T-helper 1 cell treated with Interleukin-12 subunit alpha and Interleukin-12 subunit beta and Interleukin-4 antibody, amounts not matched to agents 30 μg/mL and 1 μg/mL, for 36 hours (primary cell): ENCODE results near the gene SLC12A3.

Experiments used
- H3K27ac Mint-ChIP-seq: one replicate; pipeline ENCODE4 v1.8.0; 2021; ENCODE audit warnings: mild to moderate bottlenecking, mixed read lengths
- H3K27me3 Mint-ChIP-seq: one replicate; pipeline ENCODE4 v1.8.0; 2021; ENCODE audit warnings: low read depth, mixed read lengths
- H3K36me3 Mint-ChIP-seq: one replicate; pipeline ENCODE4 v1.8.0; 2021; ENCODE audit warnings: low read depth, mixed read lengths
- H3K4me1 Mint-ChIP-seq: one replicate; pipeline ENCODE4 v1.8.0; 2021; ENCODE audit warnings: low read depth, mixed read lengths
- H3K4me3 Mint-ChIP-seq: one replicate; pipeline ENCODE4 v1.8.0; 2021; ENCODE audit warnings: mild to moderate bottlenecking, moderate library complexity, mixed read lengths
- H3K9me3 Mint-ChIP-seq: one replicate; pipeline ENCODE4 v1.8.0; 2021; ENCODE audit warnings: mixed read lengths

The SLC12A3 gene

DNA sequence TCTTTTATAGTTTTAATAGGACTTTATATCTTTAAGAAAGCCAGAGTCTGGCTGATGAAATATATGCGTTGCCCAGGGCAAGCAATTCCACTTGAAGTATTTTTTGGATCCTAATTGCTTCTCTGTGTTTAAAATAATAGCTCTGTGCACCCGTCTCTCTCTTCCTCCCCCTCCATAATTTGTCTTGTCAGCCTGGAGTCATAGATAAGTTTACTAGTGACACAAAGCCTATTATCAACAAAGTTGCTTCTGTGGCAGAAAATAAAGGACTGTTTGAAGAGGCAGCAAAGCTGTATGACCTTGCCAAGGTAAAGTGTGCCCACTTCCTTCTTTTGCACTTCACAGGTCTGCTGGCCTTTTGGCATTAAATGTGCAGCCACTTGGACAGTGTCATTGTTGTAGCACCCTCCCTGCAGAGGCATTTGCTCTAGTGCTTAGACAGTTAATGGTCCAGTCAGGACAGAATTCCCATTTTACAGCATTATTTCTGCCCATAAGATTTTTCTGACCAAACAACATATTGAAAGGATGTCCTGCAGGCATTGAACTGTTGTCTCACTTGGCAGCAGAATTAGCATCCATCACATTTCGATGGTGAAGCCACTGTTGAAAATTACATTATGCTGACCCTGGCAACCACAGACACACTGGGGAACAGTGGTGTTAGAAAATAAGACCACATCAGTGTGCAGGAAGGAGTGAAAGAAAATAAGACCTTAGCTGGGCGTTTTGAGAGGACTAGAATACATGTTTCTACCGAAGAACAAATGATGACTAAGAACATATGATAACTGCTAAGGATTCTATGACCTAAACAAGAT is 28.4 kb upstream of the SLC12A3 start:
- Mint-ChIP-seq H3K27ac (no peak overlapping the region), H3K4me1 (no peaks in the 10 kb centered on the region), H3K36me3 (peaks cover 43% of the 10 kb centered on the region), H3K9me3 (no peaks in the 10 kb centered on the region), H3K27me3 (no peaks in the 10 kb centered on the region), H3K4me3 (no peak overlapping the region)

DNA sequence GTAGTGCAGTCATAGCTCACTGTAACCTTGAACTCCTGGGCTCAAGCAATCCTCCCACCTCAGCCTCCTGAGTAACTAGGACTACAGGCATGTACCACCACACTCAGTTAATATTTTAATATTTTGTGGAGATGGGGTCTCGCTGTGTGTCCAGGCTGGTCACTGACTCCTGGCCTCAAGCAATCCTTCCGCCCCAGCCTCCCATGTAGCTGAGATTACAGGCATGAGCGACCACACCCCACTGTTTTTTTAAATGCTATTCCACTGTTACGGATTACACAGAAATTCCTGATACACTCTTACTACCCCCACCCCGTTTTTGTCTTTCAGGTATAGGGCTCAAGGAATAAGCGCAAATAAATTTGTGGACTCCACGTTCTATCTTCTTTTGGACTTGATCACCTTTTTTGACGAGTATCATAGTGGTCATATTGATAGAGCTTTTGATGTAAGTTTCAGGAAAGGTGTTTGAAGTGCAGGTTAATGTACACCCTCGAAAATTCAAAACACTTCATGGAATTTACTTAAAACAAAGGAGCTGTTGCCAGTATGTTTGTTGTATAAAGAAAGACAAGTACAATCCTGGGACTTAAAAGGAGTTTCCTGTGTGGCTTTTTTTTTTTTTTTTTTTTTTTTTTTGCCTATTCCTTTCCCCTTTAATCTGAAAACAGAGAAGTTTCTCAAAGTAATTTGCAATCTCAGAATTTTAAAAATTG is 26.2 kb upstream of the SLC12A3 start:
- Mint-ChIP-seq H3K27me3 (no peaks in the 10 kb centered on the region), H3K36me3 (peaks cover 36% of the 10 kb centered on the region), H3K4me1 (no peaks in the 10 kb centered on the region), H3K9me3 (no peaks in the 10 kb centered on the region), H3K4me3 (no peak overlapping the region), H3K27ac (no peak overlapping the region)

DNA sequence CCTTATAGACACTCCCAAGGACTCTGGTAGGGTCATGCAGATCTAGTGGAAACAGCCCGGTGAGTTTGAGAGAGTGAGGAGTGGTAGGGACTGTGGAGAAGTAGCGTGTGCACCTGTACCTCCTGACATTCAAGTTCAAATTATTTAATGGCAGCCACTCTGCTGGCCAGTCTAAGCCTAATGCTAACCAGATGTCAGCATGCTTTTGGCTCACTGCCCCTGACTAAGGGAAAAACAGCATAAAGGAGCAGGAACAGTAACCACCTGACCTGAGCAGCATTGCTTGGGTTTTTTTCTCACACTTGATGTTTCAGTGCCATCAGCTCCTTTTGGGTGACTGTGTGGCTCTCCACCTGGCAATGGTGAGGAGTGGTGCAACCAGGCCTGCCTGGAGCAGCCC is 23.8 kb upstream of the SLC12A3 start:
- H3K4me3 Mint-ChIP-seq: no peak overlapping the region
- peaks cover 30% of the 10 kb centered on the region for H3K36me3 Mint-ChIP-seq
- no peaks in the 10 kb centered on the region for H3K4me1 Mint-ChIP-seq
- H3K9me3 Mint-ChIP-seq: no peaks in the 10 kb centered on the region
- no peak overlapping the region for H3K27ac Mint-ChIP-seq
- H3K27me3 Mint-ChIP-seq: no peaks in the 10 kb centered on the region

DNA sequence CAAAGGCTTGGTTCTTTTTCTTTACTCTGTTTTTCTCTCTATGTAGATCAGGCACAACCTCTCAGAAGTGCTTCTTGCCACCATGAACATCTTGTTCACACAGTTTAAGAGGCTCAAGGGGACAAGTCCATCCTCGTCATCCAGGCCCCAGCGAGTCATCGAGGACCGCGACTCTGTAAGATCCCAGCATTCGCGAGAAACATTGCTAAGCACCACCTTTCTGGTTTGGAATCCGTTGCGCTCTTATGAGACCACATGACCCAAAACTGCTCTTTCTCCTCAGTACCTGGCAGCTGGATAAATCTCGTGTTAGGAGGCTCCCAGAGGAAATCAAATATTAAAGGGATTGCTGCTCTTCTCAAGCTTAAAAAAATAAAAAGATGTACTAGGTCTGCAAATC is 23.3 kb upstream of the SLC12A3 start:
- Mint-ChIP-seq H3K4me1 (no peaks in the 10 kb centered on the region), H3K4me3 (no peak overlapping the region), H3K9me3 (no peaks in the 10 kb centered on the region), H3K27me3 (no peaks in the 10 kb centered on the region), H3K27ac (no peak overlapping the region), H3K36me3 (peaks cover 30% of the 10 kb centered on the region)

DNA sequence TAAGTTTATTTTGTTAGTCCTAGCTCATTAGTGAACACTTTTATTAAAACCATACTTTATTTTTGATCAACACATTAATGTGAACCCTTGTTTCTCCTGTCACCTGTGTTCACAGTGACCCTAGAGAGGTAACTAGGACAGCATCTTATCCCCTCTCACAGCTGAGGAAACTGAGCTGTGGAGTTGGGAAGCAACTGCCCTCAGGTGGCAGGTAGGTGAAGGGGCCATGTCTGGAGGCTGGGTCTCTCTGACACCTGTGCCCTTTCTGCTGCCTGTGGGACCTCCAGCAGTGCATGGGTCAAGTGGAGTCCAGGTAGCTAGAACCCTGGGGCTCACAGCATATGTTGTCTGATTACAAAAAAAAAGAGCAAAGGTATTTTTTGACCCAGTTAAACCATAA is 22.9 kb upstream of the SLC12A3 start:
- no peak overlapping the region for H3K4me3 Mint-ChIP-seq
- no peaks in the 10 kb centered on the region for H3K9me3 Mint-ChIP-seq
- no peaks in the 10 kb centered on the region for H3K27me3 Mint-ChIP-seq
- H3K4me1 Mint-ChIP-seq: no peaks in the 10 kb centered on the region
- peaks cover 32% of the 10 kb centered on the region for H3K36me3 Mint-ChIP-seq
- H3K27ac Mint-ChIP-seq: no peak overlapping the region

DNA sequence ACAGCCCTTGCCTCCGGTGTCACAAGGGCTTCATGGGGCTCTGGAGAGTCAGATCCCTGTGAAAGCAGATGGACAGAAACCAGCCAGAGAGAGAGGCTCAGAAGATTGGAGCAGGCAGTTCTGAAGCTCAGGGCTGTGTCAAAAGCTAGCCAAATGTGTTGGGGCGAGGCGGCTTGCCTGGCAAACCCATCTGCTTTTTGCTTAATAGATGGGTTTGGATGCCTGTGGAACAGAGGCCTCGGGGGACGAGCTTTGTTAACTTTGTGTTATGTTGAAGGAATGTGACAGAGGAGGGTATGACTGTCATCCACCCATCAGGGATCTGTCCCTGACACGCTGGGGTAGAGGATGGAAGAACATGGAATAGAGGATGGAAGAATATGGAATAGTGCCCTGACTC is 21.0 kb upstream of the SLC12A3 start:
- peak overlapping the region; percentile 22 for H3K27ac Mint-ChIP-seq

DNA sequence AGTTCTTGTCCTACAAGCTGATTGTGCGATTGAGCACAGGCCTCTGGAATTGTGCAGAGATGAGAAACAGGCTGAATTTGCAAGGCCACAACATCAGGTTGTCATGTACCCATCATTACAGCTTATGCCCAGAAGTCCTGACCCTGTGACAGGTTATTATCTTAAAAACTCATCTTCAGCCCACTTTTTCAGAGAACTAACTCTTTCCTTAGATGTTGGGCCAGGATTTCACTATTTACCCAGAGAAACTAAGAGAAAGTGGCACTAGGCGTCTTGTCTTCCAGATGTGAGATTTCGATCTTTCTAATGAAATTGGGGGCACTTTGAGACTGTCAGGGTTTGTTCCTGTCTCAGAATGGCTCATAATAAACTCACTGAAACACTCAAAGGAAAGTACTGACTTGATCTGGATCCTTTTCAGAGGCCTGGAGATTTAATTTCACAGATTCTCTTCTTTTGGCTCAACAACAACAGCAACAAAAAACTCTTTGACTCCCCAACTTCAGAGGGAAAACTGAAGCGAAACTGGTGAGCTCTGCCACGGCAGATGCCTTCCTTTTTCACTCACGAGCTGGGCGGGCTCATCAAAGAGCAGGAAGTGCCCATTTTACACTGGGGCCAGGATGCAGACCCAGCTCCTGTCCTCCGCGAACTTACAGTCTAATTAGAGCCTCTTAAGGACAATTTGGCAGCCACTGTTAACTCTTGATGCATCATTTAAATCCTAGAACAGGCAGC is 17.7 kb upstream of the SLC12A3 start:
- Mint-ChIP-seq H3K9me3 (peaks cover 8% of the 10 kb centered on the region), H3K27me3 (no peaks in the 10 kb centered on the region), H3K4me1 (peaks cover 15% of the 10 kb centered on the region), H3K4me3 (no peak overlapping the region), H3K27ac (peak overlapping the region; percentile 52), H3K36me3 (peaks cover 22% of the 10 kb centered on the region)

More for the DNA sequence above, 21.0 kb upstream of the SLC12A3 start:
- H3K4me1 Mint-ChIP-seq: peaks cover 15% of the 10 kb centered on the region
- no peak overlapping the region for H3K4me3 Mint-ChIP-seq
- H3K36me3 Mint-ChIP-seq: peaks cover 30% of the 10 kb centered on the region
- H3K9me3 Mint-ChIP-seq: peaks cover 8% of the 10 kb centered on the region
- no peaks in the 10 kb centered on the region for H3K27me3 Mint-ChIP-seq

DNA sequence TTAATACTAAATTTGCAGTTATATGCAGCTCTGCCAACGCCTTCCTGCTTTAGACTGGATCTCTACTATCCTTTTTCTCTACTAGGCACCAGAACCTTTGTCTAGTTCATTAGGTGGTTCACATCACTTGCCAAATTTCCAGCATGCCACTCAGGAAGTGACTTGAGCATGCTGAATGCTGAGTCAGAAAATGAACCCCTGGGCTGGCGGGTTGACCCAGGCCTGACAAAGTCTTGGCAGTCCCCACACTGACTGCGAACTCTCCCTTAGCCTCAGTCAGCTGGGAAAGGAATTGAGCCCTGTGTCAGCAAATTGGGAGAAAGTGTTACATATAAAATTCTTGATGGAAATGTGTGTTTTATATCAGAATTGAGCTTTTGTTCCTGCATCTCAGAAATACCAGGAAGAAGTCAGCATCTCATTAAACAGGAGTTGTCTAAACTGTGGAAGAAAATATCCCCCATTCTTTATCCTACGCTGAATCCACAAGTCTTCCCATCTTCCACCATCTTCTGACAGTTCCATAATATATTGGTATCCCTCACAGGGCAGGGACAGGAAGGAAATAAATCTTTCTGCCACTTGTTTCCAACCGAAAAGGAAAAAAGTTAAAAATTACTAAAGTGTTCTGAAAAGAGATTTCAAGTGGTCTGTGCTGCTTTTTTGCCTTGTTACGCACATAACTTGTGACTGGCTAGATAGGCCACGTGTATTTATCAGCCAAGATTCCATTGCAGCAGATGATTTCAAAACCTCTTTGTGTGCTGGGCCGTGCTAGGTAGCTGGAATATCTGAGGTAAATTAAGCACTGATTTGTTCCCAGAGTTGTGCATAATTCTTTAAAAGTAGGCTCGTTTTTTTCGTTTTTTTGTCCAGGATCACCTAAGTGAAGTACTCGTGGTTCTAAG is 16.7 kb upstream of the SLC12A3 start:
- Mint-ChIP-seq H3K36me3 (peaks cover 19% of the 10 kb centered on the region), H3K9me3 (peaks cover 8% of the 10 kb centered on the region), H3K27me3 (no peaks in the 10 kb centered on the region), H3K4me1 (peaks cover 15% of the 10 kb centered on the region), H3K27ac (peak overlapping the region; percentile 56), H3K4me3 (no peak overlapping the region)

DNA sequence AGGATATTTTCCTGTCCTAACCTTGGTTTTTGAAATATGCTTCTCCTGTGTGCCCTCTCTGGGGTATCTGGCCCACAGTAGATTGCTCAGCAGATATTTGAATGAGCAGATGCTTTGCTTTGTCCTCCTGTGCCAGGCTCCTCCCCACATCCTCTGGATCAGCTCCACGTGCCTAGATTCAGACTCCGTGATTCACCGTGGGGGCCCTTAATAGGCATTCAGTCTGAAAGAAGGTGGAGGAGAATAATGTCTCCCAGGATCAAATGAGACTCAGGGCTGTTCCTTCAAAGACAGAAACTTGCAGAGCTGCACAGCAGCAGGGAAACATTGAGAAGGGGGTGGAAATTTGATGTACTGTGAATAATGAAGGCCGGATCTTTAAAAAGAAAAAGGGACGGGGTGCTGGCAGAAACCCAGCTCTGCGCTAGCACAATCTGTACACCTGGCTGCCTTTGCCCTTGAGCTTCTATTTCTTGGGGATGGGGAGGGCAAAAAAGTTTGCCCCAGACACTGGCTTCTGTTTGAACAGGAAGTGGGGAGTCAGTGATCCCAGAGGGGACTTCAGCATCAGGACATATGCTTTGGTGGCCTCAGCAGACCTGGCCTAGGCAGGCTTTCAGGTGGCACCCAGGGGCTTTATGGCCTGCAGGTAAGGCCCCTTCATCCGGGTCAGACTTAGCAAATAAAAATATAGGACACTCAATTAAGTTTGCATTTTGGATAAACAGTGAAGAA is 15.9 kb upstream of the SLC12A3 start:
- peaks cover 15% of the 10 kb centered on the region for H3K4me1 Mint-ChIP-seq
- peaks cover 15% of the 10 kb centered on the region for H3K36me3 Mint-ChIP-seq
- no peak overlapping the region for H3K4me3 Mint-ChIP-seq
- H3K9me3 Mint-ChIP-seq: peaks cover 8% of the 10 kb centered on the region
- H3K27ac Mint-ChIP-seq: no peak overlapping the region
- H3K27me3 Mint-ChIP-seq: no peaks in the 10 kb centered on the region

DNA sequence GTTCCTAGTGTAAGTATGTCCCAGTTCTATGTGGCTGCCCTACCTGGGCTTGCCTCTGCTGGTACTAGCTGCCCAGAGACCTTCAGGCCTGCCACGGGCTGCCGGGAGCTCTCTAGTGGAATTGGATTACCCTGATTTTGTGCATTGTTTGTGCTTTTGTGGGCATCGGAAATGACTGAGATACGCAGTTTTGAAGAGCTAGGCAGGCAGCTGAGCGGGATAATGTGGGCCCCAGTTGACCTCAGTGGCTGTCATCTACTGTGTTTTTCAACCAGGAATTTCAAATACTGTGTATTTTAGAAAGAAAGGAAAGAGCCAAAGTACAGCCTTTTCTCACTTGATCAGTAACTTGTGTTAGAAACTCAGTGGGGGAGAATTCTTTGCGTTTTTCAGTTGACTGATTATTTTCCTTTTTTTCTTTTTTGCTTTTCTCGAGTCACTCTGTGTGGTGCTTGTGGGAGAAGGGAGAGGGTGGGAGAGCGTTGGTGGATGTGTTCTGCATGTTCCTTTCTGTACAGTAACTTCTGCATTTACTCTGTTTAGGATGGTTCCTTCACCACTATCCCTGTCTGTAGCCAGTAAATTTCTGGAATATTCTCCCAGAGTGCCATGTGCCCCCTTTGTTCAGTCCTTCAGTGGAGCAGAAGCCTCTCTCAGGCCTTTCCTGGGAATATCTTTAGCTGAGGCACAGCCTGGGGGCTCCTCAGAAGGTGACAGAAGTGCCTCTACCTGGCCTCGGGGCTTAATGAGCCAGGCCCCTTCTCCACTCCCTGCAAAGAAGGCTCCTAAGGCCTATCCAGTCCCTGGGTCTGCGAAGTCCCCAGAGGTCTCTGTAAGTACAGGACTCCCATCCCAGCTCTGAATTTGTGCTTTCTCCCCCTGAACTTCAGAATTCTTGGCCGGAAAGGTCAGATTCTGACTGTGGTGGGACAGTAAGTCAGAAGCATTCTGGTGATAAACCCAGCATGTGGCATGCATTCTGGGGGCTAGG is 15.0 kb upstream of the SLC12A3 start:
- H3K27me3 Mint-ChIP-seq: no peaks in the 10 kb centered on the region
- H3K36me3 Mint-ChIP-seq: peaks cover 13% of the 10 kb centered on the region
- H3K27ac Mint-ChIP-seq: no peak overlapping the region
- H3K4me3 Mint-ChIP-seq: no peak overlapping the region
- H3K4me1 Mint-ChIP-seq: peaks cover 15% of the 10 kb centered on the region
- peaks cover 8% of the 10 kb centered on the region for H3K9me3 Mint-ChIP-seq

DNA sequence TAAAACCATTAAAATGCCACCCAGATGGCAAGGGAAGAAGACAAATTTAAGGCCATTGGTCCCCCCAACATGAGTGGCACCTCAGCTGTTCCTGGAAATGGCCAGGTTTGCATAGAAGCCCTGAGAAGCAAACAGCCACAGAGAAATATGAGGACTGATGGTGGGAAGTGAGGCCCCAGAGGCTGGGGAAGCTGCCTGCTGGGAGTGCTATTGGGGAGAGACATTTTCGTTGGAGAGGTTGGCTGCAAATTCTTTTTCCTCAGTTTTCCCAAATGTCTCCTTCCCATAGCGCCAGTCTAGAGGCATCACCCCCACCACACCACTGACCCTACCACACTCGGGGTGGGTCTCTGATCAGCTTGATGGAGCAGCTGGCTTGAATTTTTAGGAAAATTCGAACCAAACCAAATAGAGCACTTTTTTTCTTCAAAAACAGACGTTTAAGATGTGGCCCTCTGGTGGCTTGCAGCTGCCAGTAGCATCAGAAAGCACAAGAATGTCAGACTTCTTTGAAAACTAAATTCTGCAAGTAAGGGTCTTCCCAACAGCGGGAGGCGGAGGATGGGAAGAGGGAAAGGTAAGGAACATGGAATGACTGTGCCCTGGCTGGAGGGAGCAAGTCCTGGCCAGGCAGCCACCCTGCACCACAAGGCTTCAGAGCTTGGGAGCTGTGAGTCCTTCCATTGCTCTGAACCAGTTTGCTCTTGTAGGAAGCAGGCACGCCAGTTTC is 13.2 kb upstream of the SLC12A3 start:
- peaks cover 15% of the 10 kb centered on the region for H3K4me1 Mint-ChIP-seq
- H3K36me3 Mint-ChIP-seq: peaks cover 8% of the 10 kb centered on the region
- H3K27ac Mint-ChIP-seq: no peak overlapping the region
- no peak overlapping the region for H3K4me3 Mint-ChIP-seq
- no peaks in the 10 kb centered on the region for H3K27me3 Mint-ChIP-seq
- H3K9me3 Mint-ChIP-seq: peaks cover 8% of the 10 kb centered on the region

DNA sequence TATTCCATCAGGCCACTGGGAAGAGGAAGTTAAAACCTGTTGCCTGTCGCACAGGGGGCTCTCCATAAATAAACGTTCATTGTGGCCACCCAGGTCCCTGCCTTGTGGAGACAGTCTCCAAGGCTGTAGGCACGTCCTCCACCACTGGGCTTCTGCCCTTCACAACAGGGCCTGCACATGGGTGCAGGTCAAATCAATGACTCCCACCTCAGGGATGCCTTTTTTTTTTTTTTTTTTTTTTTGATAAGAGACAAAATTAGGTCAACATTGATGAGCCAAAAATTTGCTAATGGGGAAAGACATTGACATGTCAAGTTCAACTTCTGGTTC is 12.6 kb upstream of the SLC12A3 start:
- Mint-ChIP-seq H3K27ac (no peak overlapping the region), H3K36me3 (peaks cover 7% of the 10 kb centered on the region), H3K4me3 (no peak overlapping the region), H3K4me1 (peaks cover 14% of the 10 kb centered on the region), H3K27me3 (no peaks in the 10 kb centered on the region), H3K9me3 (peaks cover 8% of the 10 kb centered on the region)
